ENCODE data around the gene SRC. TPM values are rescaled to one million over a fixed set of nuclear protein-coding genes. Genes with fewer than 3 reads are reported as not detected.

SRC gene
- total and polyA plus RNA-seq, 2 donors (not counting 3 experiments of a cell fraction or from before 2014, with no cell fraction given): 22.6 to 29.4 TPM

DNA sequence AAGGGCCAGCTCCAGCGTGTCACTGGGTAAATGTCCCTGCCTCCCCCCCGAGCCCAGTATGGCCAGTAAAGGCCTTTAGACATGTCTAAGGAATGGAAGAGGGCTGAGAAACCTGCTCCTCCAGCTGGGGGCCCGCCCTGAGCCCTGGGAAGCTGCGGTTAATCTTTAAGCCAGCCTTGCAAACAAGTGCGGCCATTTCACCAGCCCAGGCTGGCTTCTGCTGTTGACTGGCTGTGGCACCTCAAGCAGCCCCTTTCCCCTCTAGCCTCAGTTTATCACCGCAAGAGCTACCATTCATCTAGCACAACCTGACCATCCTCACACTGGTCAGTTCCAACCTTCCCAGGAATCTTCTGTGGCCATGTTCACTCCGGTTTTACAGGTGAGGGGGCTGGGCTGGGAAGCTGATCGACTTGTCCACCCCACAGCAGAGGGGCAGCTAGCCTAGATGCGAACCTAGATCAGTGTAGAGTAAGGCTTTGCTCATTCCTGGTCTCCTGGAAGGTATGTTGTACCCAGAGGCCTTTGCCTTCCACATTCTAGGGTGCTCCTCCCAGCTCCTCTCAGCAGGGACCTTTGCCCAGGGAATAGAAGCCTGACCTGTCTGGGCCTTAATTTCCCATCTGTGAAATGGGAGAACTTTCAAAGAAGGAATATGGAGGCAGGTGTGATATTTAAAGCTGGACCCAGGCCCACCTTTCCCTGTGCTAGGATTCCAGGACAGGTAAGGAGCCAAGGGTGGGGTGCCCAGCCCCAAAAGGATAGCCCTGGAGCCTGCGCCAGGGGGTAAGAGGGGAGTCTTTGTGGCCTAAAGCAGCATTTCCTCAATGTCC lies 1.2 kb upstream of the SRC start:
- H3K4me2 ChIP-seq (ENCODE audit: insufficient read depth, low read length): peak overlapping the region; percentile 34
- POLR2A ChIA-PET: interaction anchor here (0.8 kb wide), 1 partner anchor 513 kb away, joined by 4 read pairs; no protein-coding TSS in a partner anchor
- no peak for DNase-seq (ENCODE audit: low read depth, low spot score)
- dilution Hi-C loops (cut with MboI; ENCODE audit: extremely low pct_ligation_motif_present, low sequenced_read_pairs): no loop called here
- no peak for TF ChIP-seq JUN (IDR thresholded peaks at IDR 0.05; ENCODE audit: borderline replicate concordance, insufficient read depth, insufficient read length, low read depth)
- no peak for TF ChIP-seq FOS (IDR thresholded peaks at IDR 0.05; ENCODE audit: borderline replicate concordance, insufficient read depth, low read length)
- no peak overlapping the region for H3K9ac ChIP-seq (replicated peaks; ENCODE audit: extremely low read depth, insufficient read depth, low read length)
- H3K27me3 ChIP-seq (ENCODE audit: control insufficient read depth in 2 of 2, insufficient read depth in 2 of 2, low read length in 2 of 2): no peaks in the 10 kb centered on the region
- no peaks in the 10 kb centered on the region for H3K36me3 ChIP-seq (ENCODE audit: control insufficient read depth in 2 of 2, extremely low read depth in 1 of 2, insufficient read depth in 2 of 2, low read length in 2 of 2)
- peak overlapping the region; percentile 93 for H2AFZ ChIP-seq (ENCODE audit: low read depth, low read length)
- H3K4me1 ChIP-seq (ENCODE audit: control insufficient read depth, extremely low read depth, insufficient read depth, low read length): peaks cover 16% of the 10 kb centered on the region
- intact Hi-C loops (cut with micrococcal nuclease): loop anchor here (5.0 kb wide), 1 partner anchor 47 kb away; no protein-coding TSS in a partner anchor
- BruUV-seq (replicated peaks): no TSS peak
- no peak overlapping the region for H3K27ac ChIP-seq (ENCODE audit: insufficient read depth, low read depth, low read length)
- no peak overlapping the region for H3K4me3 ChIP-seq (replicated peaks in 1 of 3; ENCODE audit: insufficient read depth in 1 of 3, low read depth in 1 of 3, low read length in 3 of 3)
- H3K9me3 ChIP-seq (replicated peaks; ENCODE audit: control insufficient read depth, insufficient read depth, low read length): no peaks in the 10 kb centered on the region
- H4K20me1 ChIP-seq (replicated peaks; ENCODE audit: control insufficient read depth, extremely low read depth, insufficient read depth, low read length): peaks cover 3% of the 10 kb centered on the region
- H3K79me2 ChIP-seq (ENCODE audit: control insufficient read depth, insufficient read depth, low read length): peaks cover 32% of the 10 kb centered on the region
- no peak for FAIRE-seq
- CTCF ChIA-PET: interaction anchor here (0.6 to 1.8 kb wide), 6 partner anchors 18 to 68 kb away, joined by 3 to 7 read pairs (median 5); no protein-coding TSS in a partner anchor
- H3K9me1 ChIP-seq (replicated peaks; ENCODE audit: control insufficient read depth, extremely low read depth, insufficient read depth, low read length): no peaks in the 10 kb centered on the region

DNA sequence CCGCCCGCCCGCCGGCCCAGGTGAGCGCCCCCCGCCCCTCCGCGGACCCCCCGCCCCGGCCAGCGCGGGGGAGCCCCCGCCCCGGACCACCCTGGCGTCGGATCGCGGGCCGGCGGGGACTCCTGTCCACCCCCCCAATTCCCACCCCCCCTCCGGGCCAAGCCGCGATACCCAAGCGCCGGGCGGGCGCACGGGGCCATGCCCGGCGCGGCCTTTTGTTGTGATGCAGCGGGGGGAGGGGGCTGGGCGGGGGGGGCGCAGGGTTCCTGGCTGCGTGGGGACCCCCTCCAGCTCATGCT lies 245 bp downstream of the SRC start:
- CTCF ChIA-PET: interaction anchor here (0.6 to 1.5 kb wide), 3 partner anchors 11 to 38 kb away, joined by 3 read pairs; no protein-coding TSS in a partner anchor
- H3K27ac ChIP-seq (ENCODE audit: insufficient read depth, low read depth, low read length): no peak overlapping the region
- no peaks in the 10 kb centered on the region for H3K9me1 ChIP-seq (replicated peaks; ENCODE audit: control insufficient read depth, extremely low read depth, insufficient read depth, low read length)
- peak overlapping the region in 2 of 3 experiments; percentile 3 to 70 for H3K4me3 ChIP-seq (replicated peaks in 1 of 3; ENCODE audit: insufficient read depth in 1 of 3, low read depth in 1 of 3, low read length in 3 of 3)
- dilution Hi-C loops (cut with MboI; ENCODE audit: extremely low pct_ligation_motif_present, low sequenced_read_pairs) (no loop called here), intact Hi-C loops (cut with micrococcal nuclease) (loop anchor here (2.0 to 5.0 kb wide), 2 partner anchors 39 to 49 kb away; no protein-coding TSS in a partner anchor)
- no peak overlapping the region for H3K4me2 ChIP-seq (ENCODE audit: insufficient read depth, low read length)
- H3K79me2 ChIP-seq (ENCODE audit: control insufficient read depth, insufficient read depth, low read length): peaks cover 47% of the 10 kb centered on the region
- FAIRE-seq (no peak), DNase-seq (ENCODE audit: low read depth, low spot score) (no peak)
- H2AFZ ChIP-seq (ENCODE audit: low read depth, low read length): no peak overlapping the region
- peaks cover 3% of the 10 kb centered on the region for H4K20me1 ChIP-seq (replicated peaks; ENCODE audit: control insufficient read depth, extremely low read depth, insufficient read depth, low read length)
- no peaks in the 10 kb centered on the region for H3K9me3 ChIP-seq (replicated peaks; ENCODE audit: control insufficient read depth, insufficient read depth, low read length)
- no peaks in the 10 kb centered on the region for H3K27me3 ChIP-seq (ENCODE audit: control insufficient read depth in 2 of 2, insufficient read depth in 2 of 2, low read length in 2 of 2)
- H3K36me3 ChIP-seq (ENCODE audit: control insufficient read depth in 2 of 2, extremely low read depth in 1 of 2, insufficient read depth in 2 of 2, low read length in 2 of 2): peaks cover 3% of the 10 kb centered on the region in 2 experiments
- POLR2A ChIA-PET: interaction anchor here (0.6 to 1.2 kb wide), 2 partner anchors 31 to 41 kb away, joined by 3 read pairs; no protein-coding TSS in a partner anchor
- peak overlapping the region; percentile 59 for H3K9ac ChIP-seq (replicated peaks; ENCODE audit: extremely low read depth, insufficient read depth, low read length)
- BruUV-seq (replicated peaks): no TSS peak
- no peak for TF ChIP-seq GATA2 (IDR thresholded peaks at IDR 0.05; ENCODE audit: insufficient read depth, insufficient read length, low read depth, low read length)
- no peak for TF ChIP-seq EZH2 (IDR thresholded peaks at IDR 0.05; ENCODE audit: borderline replicate concordance, low read depth, low read length, severe bottlenecking)
- H3K4me1 ChIP-seq (ENCODE audit: control insufficient read depth, extremely low read depth, insufficient read depth, low read length): peaks cover 16% of the 10 kb centered on the region

Measured in endothelial cell of umbilical vein (primary cell).